Gastrocnemius medialis (tissue), 4 donors: ENCODE results near the gene ITIH2.

Source experiments
- POLR2A ChIP-seq, 2 donors: fragments of 450-650 bp; IDR thresholded peaks; one replicate each; pipeline ENCODE4 v1.6.1; 2017; ENCODE audit warnings: antibody characterized with exemption in 2 of 2, mild to moderate bottlenecking in 2 of 2, moderate library complexity in 2 of 2
- TF ChIP-seq, protein P1 (sequence below), 5 experiments: fragments of 450-650 bp in 3 of 5; fragments of 200-600 bp in 2 of 5; sonication (generic) in 2 of 5; IDR thresholded peaks in 4 of 5; conservative IDR thresholded peaks in 1 of 5; 1 replicate in 4 of 5; 2 replicates in 1 of 5; pipeline ENCODE4 v1.5.1; 2016 to 2019; ENCODE audit warnings: antibody characterized with exemption in 5 of 5, mild to moderate bottlenecking in 3 of 5, moderate library complexity in 3 of 5

- TF ChIP-seq POLR2A (IDR thresholded peaks at IDR 0.05): no peak
- TF ChIP-seq, protein P1, sequence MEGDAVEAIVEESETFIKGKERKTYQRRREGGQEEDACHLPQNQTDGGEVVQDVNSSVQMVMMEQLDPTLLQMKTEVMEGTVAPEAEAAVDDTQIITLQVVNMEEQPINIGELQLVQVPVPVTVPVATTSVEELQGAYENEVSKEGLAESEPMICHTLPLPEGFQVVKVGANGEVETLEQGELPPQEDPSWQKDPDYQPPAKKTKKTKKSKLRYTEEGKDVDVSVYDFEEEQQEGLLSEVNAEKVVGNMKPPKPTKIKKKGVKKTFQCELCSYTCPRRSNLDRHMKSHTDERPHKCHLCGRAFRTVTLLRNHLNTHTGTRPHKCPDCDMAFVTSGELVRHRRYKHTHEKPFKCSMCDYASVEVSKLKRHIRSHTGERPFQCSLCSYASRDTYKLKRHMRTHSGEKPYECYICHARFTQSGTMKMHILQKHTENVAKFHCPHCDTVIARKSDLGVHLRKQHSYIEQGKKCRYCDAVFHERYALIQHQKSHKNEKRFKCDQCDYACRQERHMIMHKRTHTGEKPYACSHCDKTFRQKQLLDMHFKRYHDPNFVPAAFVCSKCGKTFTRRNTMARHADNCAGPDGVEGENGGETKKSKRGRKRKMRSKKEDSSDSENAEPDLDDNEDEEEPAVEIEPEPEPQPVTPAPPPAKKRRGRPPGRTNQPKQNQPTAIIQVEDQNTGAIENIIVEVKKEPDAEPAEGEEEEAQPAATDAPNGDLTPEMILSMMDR (IDR thresholded peaks at IDR 0.05 in 4 of 5, conservative IDR thresholded peaks at IDR 0.05 in 1 of 5): no peak
Measured at GRCh38 chr10:7715515-7715914, 12.4 kb downstream of the ITIH2 start.
